IMR-90 (cell line): ENCODE measurements around the gene CBR1.

Experiments
- BHLHE40 ChIP-seq: fragments of 150-350 bp; IDR thresholded peaks from 2 replicates; pipeline ENCODE4 v1.6.1; 2016; ENCODE audit warnings: mild to moderate bottlenecking, low read depth, low read length
- CHD1 ChIP-seq: IDR thresholded peaks from 2 replicates; pipeline ENCODE4 v1.6.1; 2012; ENCODE audit warnings: low read depth, low read length, improper control_type of control experiment
- CTCF ChIP-seq: conservative IDR thresholded peaks from 2 replicates; pipeline ENCODE4 v1.5.1; 2012; ENCODE audit warnings: mild to moderate bottlenecking, low read depth, low read length, improper control_type of control experiment
- FOS ChIP-seq: fragments of 150-350 bp; IDR thresholded peaks from 2 replicates; pipeline ENCODE4 v1.6.1; 2016; ENCODE audit warnings: low read depth, low read length
- MAFK ChIP-seq: IDR thresholded peaks from 2 replicates; pipeline ENCODE4 v1.6.1; 2012; ENCODE audit warnings: low read depth, low read length, improper control_type of control experiment
- MAZ ChIP-seq: IDR thresholded peaks from 2 replicates; pipeline ENCODE4 v1.6.1; 2012; ENCODE audit warnings: low read depth, mild to moderate bottlenecking, low read length, improper control_type of control experiment, moderate library complexity, borderline replicate concordance
- MXI1 ChIP-seq: IDR thresholded peaks from 2 replicates; pipeline ENCODE4 v1.6.1; 2012; ENCODE audit warnings: low read depth, mild to moderate bottlenecking, low read length, moderate library complexity, borderline replicate concordance
- POLR2A ChIP-seq: IDR thresholded peaks from 2 replicates; pipeline ENCODE4 v1.6.1; 2012; ENCODE audit warnings: mild to moderate bottlenecking, low read depth, low read length
- RAD21 ChIP-seq: IDR thresholded peaks from 2 replicates; pipeline ENCODE4 v1.6.1; 2012; ENCODE audit warnings: low read length, improper control_type of control experiment
- RCOR1 ChIP-seq: IDR thresholded peaks from 2 replicates; pipeline ENCODE4 v1.6.1; 2012; ENCODE audit warnings: mild to moderate bottlenecking, low read length, improper control_type of control experiment; ENCODE audit not compliant: insufficient replicate concordance
- RFX5 ChIP-seq: IDR thresholded peaks from 2 replicates; pipeline ENCODE4 v1.8.0; 2012; ENCODE audit warnings: low read depth, mild to moderate bottlenecking, low read length, moderate library complexity
- SMC3 ChIP-seq: fragments of 150-350 bp; IDR thresholded peaks from 2 replicates; pipeline ENCODE4 v1.6.1; 2016; ENCODE audit warnings: low read depth, mild to moderate bottlenecking, antibody characterized with exemption, low read length, moderate library complexity
- USF2 ChIP-seq: fragments of 150-350 bp; IDR thresholded peaks from 2 replicates; pipeline ENCODE4 v1.6.1; 2017; ENCODE audit warnings: mild to moderate bottlenecking, antibody characterized with exemption, low read length, low read depth

GRCh38 chr21:36082237-36082664 is 12.4 kb downstream of the CBR1 start:
- 0 out of 2 replicates have a peak, but pooled peaks have one; percentile 18 for TF ChIP-seq FOS
- TF ChIP-seq CTCF, result no peak
- no peak for TF ChIP-seq USF2
- TF ChIP-seq RFX5, result no peak
- TF ChIP-seq MAFK, result no peak
- TF ChIP-seq MXI1, result no peak
- TF ChIP-seq POLR2A, result no peak
- TF ChIP-seq BHLHE40, result 0 out of 2 replicates have a peak, but pooled peaks have one; percentile 33
- TF ChIP-seq RCOR1, result no peak
- no peak for TF ChIP-seq SMC3
- TF ChIP-seq MAZ, result no peak
- no peak for TF ChIP-seq RAD21
- no peak for TF ChIP-seq CHD1
